Measurements from ENCODE around the gene PRDM11.

PRDM11 gene

DNA sequence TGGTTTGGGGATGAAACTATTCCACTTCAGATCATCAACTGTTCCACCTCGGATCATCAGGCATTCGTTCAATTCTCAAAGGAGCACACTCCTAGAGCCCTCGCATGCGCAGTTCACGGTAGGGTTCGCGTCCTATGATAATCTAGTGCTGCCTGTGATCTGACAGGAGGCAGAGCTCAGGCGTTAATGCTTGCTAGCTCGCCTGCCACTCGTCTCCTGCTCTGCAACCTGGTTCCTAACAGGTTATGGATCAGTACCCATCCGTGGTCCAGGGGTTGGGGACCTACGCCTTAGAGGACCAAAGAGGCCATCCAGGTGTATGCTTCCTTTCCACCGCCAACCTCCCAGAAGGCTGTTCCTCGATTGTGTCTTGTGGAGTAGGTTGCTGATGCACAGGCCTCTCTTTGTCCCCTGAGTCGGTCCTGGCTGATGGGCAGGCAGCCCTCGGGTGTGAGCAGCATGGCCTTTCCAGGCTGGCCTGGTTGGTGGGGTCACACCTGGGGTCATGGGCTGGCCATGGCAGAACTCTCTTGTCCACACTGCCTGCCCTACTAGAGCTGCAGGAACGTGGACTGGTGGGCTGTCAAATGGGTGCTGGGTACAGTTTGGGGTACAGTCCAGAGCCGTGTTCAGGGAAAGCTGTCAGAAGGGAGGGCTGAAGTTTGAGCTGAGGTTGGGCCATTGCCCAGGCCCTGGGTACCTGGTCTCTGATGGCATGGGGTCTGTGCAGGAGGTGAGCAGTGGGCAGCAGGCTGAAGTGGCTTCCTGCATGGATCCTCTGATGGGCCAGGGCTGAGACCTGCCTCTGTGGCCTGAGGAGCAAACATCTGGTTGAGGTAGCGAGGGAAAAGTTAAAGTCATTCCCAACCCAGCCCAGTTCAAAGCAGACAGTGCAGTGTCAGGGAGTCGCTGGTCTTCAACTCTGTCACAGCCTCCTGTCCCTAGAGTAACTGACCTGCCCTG lies 11.1 kb downstream of the PRDM11 start:
- DNase-seq (ENCODE audit: low read depth): no peak

GRCh38 chr11:45158210-45158731 lies 11.8 kb downstream of the PRDM11 start:
- no peak for DNase-seq (ENCODE audit: low read depth)

- DNase-seq (ENCODE audit: low read depth): no peak
Measured at GRCh38 chr11:45158891-45159605, 12.6 kb downstream of the PRDM11 start.

GRCh38 chr11:45159781-45160365 lies 13.4 kb downstream of the PRDM11 start:
- DNase-seq (ENCODE audit: low read depth): no peak

GRCh38 chr11:45161252-45162063 lies 15.0 kb downstream of the PRDM11 start:
- no peak for DNase-seq (ENCODE audit: low read depth)

GRCh38 chr11:45162064-45162375 lies 15.6 kb downstream of the PRDM11 start:
- no peak for DNase-seq (ENCODE audit: low read depth)

DNA sequence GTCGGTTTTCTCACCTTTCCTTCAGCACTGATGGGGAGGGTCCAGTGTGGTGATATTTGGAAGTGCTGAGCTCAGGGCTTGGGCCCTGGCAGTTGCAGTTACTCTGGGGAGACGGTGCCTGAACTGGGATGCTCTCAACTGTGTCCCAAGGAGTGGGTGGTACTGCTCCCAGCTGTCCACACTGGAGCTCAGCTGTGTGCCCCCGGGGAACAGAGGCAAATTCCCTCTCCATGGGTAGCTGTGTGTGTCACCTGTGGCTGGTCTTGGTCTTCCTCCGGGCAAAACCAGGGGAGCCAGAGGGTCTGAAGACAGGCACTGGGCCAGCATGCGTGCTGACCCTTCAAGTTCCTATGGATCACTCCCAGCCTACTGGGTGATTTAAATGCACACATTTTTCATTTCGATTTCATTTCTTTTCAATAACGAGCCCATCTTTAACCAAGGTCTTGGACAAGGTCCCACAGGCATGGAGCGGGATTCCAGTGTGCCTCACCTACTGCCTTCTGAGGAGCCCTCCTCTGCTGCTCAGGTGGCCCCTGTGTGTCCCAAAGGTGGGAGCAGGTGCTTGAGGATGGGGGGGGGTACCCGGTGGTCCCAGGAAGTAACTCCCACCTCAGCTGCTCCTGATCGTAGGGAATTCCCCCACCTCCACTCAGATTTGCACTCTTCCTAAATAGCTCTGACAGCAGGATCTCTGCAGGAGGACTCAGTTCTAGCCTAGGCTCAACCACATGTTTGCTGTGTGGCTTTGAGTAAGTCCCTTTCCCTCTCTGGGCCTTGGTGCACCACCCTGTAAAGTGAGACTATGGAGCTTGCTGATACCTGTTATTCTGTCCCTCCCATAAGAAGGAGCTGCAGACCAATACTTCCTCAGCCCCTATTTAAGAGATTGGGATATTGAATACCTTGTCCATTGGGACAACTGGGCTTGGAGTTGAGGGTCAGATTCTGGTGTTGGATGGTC lies 16.8 kb downstream of the PRDM11 start:
- no peak for DNase-seq (ENCODE audit: low read depth)

DNA sequence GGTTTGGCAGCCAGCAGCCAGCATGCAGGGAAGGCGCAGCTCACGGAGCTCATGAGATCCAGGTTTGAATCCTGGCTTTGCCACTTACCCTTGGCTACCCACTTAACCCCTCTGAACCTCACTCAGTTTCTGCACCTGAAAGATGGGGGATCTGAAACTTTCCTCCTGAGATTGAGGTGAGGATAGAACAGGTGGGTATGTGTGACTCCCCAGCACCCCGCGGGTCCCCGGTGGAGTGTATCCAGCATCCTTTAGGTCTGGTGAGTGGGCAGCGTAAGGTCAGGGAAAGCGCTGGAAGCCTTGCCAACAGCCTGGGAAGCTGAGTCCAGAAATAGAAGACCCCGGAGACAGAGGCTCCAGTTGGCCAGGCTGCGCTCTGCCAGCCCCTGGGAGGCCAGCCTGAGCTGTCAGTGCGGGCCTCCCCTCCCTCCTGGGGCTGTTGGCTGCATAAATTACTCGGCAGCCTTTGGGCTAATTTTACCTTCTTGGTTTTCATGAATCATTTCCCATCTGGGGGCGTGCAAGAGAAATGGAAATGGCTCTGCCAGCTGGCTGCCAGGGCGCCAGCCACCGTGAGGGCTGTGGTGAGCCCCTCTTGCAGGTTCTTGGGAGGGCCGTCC lies 17.6 kb downstream of the PRDM11 start:
- DNase-seq (ENCODE audit: low read depth): no peak

DNA sequence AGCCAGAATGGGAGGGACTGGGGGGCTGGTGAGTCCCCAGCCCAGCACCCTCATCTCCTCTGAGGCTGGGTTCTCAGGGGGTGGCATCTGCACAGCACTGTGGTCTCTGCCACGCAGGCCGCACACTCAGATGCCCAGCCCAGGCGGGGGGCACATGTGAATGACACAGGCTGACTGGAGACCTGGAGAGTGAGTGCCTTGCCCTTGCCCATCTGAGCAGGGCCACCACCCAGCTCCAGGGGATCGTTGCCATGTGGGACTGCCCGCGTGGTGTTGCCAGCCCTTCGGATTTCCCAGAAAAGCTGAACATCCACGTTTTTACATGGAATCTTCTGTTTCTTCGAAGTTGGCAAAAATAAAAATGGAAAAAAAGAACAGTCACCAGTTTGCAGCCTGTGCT lies 18.9 kb downstream of the PRDM11 start:
- no peak for DNase-seq (ENCODE audit: low read depth)

GRCh38 chr11:45165806-45166603 lies 19.6 kb downstream of the PRDM11 start:
- no peak for DNase-seq (ENCODE audit: low read depth)

DNA sequence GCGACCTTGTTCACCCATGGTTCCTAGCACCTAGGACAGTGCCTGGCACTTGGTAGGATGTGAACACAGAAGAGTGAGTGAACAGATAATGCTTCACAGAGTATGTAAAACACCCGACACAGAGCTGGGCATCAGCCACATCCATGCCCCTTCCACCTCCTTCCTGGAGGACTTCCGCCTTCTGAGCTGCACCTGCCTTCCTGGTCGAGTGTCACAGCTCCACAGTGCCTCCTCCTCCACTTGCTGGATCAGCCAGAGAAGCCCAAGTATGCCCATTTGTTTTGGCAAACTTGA lies 20.1 kb downstream of the PRDM11 start:
- no peak for DNase-seq (ENCODE audit: low read depth)

DNA sequence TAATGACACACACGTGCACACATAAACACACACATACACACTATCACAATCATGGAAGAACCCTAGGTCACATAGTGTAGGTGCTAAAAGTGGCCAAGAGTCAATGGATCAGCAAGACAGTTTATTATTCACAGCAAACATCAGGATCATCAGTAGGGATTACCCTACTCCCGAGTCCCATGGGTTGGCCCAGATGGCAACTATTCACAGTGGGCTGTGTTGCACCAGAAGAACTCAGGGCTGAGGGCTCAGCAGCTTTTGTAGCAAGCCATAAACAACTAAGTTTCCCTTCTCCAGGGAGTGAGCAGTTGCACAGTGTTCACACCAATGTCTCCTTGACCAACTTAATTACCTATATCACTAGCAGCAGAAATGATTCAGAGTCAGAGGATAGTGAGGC lies 20.8 kb downstream of the PRDM11 start:
- DNase-seq (ENCODE audit: low read depth): no peak

DNA sequence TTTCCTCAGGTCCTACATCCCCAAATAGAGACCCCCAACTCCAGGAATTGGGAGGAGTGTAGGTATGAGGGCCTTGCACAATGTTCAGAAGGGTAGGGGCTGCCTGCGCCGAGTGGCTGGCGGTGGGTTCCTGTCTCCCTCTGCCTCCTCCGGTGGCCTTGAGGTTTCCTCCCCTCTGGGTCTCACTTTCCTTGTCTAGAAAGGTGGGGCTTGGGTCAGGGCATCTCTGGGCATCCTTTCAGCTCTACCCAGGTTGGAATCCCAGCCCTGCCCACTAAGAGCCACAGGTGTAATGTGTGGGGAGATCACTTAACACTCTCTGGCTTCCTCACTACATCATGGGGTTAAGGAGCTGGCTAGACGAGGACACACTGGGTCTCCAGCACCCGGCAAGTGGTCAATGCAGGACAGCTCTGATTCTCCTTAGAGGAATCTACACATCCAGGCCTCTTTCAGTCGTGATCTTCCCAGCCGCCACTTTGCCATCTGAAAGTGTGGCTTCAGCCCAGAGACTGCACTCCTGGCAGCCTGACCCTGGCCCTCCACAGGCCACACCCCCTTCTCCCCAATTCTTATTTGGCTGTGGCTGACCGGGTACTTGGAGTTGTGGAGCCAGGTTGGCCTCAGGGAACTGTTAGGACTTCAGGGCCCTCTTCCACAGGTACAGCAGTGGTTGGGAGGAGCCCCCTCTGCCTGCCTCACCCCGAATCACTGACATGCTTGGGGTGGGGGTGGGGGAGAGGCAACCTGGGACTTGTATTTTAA lies 22.1 kb downstream of the PRDM11 start:
- no peak for DNase-seq (ENCODE audit: low read depth)

DNA sequence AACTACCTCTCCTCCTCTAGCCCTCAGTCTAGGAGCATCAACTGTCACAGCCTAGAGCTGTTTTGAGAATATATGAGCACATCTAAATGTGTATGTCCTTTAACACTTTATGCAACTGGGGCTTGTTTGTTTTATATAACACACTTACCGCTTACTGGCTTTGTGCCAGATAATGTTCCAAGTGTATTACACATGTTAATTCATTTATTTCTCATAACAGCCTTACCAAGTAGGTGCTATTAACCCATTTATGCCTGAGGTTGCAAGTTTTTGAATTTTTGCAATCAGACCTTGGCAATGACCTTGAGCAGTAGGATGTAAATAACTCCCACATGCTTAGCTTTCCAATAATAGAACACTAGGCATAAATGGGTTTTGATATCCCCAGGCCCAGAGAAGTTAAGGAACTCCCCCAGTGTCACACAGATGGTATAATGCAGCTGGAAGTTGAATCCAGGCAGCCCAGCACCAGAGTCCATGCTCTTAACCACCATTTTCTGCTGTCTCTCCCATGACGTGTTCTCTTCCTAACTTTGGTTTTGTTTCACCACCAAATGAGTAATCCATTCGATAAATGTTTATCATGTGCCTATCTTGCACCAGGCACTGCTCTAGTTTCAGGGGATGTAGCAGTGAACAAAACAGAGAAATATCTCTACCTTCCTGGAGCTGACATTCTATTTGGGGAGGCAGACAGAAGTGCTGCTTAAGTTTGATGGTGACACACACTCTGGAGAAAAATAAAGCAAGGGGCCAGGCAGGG lies 23.1 kb downstream of the PRDM11 start:
- DNase-seq (ENCODE audit: low read depth): no peak

DNA sequence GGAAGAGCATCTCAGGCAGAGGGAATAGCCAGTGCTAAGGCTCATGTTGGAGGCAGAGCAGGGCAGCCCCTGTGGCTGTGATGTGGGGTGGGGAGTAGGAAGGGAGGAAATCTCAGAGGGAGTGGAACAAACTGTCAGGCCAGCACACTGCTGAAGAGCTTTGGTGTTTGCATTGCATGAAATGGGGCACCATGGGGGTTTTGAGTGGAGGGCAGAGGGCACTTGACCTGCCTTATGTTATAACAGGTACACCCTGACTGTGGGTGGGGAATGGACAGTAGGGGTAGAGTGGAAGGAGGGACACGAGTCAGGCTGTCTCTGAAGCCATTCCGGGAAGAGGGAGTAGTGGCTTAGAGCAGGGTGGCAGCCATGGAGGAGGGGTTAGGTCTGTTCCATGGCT lies 24.0 kb downstream of the PRDM11 start:
- no peak for DNase-seq (ENCODE audit: low read depth)

GRCh38 chr11:45171550-45171949 lies 25.1 kb downstream of the PRDM11 start:
- DNase-seq (ENCODE audit: low read depth): no peak

DNA sequence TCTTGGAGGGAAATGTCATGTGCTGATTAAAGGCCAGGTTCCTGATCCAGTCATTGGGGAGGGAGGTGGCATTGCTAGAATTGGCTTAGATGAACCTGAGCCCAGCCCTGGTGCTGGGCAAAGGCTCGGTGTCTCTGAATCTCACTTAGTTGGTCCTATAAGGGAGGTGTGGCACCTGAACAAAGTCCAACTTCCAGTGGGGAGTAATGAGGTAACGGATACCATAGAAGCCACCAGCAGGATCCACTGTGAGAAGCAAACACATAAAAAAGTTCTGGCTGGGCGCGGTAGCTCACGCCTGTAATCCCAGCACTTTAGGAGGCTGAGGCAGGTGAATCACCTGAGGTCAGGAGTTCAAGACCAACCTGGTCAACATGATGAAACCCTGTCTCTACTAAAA lies 26.6 kb downstream of the PRDM11 start:
- DNase-seq (ENCODE audit: low read depth): no peak

DNA sequence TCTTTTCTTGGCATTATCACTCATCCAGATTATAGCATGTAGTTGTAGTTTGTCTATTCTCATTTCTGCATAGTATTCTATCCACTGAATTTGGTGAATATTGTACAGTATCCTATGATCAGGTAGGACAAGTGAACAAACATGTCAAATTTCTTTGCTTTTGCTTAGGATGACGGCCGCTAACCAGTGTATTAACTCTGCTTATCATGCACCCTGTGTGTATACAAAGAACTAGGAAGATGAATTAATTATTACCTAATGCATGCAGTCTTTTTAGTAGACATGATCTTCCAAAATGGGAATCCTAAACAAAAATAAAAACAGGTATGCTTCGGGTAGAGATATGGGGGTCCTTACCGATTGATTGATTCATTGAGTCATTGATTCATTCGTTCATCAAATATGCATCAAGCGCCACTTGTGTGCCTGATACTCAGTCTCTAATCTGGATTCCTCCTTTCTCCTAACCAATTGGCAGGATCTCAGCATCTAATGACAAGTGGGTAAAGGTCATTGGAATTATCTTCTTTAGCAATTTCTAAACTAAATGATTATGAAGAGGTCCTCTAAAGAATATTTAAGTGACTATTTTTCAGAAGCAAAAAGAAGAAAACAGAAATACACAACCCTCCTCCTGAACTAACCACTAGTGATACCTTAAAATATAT lies 27.9 kb downstream of the PRDM11 start:
- no peak for DNase-seq (ENCODE audit: low read depth)
